Fibroblast of peridontal ligament (primary cell): ENCODE results near the gene BCAM.
A peak's percentile ranks its signal among the peaks of the same experiment; 100 is the strongest.
"Not testable (repeated sequence)": the region's sequence is repeated elsewhere in the genome, so short reads cannot be mapped to it uniquely, and the experiment has no call there.

ENCODE experiments used
- DNase-seq: peaks from one replicate; pipeline ENCODE4 v3.0.0-alpha.2; 2010; ENCODE audit errors: extremely low read depth

Gene BCAM

GRCh38 chr19:44808463-44809371, at the start of gene BCAM:
Gene BCAM, plus strand, starts transcription at chr19:44809103. Its CDS starts 22 bp downstream, at chr19:44809125.
- DNase-seq = peak; percentile 44

GRCh38 chr19:44762038-44762437, 46.9 kb upstream of the BCAM start:
- DNase-seq = no peak

DNA sequence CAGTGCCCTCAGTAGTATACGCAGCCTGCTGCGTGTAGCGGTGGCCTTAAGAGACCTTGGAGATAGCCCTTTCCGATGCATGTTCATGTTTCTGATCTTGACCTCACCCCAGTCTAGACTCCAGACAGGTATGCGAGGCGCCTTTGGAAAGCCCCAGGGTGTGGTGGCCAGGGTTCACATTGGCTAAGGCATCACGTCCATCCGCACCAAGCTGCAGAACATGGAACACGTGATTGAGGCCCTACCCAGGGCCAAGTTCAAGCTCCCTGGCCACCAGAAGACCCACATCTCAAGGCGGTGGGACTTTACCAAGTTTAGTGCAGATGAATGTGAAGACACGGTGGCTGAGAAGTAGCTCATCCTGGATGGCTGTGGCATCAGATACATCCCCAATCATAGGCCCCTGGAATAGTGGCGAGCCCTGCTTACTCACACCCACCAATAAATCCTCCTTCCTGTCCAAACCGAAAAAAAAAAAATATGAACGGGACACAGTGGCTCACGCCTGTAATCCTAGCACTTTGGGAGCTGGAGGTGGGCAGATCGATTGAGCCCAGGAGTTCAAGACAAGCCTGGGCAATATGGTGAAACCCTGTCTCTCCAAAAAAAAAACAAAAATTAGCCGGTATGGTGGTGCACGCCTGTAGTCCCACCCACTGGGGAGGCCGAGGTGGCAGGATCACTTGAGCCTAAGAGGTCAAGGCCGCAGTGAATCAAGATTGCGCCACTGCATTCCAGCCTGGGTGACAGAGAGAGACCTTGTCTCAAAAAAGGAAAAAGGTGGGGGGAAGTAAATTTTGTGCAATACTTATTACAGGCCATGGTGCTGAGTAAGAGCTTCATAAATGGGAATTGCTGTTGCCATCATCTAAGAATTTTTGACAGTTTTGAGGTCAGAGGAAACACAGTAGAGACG, 43.6 kb upstream of the BCAM start:
- DNase-seq = no peak

DNA sequence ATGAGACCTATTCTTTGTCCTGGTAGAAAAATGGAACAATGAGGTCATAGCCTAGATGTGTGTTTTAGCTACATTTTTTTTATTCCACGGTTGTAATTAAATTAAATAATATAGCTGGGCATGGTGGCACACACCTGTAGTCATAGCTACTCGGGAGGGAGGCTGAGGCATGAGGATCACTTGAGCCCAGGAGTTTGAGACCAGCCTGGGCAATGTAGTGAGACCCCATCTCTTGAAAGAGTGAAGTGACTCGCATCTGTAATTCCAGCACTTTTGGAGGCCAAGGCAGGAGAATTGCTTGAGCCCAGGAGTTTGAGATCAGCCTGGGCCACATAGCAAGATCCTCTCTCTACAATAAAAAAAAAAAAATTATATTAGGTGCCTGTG, 43.0 kb upstream of the BCAM start:
- DNase-seq = no peak

DNA sequence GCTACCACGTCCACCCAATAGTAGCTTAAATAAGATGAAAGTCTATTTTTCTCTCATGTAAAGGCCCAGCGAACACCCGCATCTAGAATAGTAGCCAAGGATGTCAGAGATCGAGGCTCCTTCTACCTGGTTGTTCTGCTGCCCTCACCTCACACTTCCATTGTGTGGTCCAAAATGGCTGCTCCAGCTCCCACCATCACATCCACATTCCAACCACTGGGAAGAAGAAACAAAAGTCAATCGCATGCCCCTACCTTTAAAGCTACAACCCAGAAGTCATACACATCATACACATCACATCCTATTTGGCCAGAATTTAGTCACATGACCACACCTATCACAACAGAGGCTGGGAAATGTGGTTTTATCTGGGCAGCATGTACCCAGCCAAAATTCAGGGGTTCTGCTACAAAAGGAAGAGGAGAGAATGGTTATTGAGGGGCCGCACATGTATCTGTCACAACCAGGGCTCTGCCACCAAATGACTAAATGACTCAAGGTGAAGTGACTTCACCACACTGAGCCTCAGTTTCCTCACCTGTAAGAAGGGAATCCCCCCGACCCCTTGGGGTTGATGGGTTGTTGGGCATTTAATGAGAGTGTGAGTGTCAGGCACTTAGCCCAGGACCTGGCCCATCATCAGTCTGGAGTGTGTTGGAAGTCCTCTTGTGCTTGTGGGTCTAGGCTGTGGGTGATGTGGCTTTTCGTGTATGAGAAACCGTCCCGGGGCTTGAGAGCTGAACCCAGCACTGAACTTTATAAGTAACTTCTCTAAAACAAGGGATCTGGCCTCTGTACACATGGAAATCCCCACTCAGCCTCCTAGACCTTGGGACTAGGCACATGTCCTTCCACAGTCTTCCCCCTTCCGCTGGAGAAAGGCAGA, 41.4 kb upstream of the BCAM start:
- no peak for DNase-seq

DNA sequence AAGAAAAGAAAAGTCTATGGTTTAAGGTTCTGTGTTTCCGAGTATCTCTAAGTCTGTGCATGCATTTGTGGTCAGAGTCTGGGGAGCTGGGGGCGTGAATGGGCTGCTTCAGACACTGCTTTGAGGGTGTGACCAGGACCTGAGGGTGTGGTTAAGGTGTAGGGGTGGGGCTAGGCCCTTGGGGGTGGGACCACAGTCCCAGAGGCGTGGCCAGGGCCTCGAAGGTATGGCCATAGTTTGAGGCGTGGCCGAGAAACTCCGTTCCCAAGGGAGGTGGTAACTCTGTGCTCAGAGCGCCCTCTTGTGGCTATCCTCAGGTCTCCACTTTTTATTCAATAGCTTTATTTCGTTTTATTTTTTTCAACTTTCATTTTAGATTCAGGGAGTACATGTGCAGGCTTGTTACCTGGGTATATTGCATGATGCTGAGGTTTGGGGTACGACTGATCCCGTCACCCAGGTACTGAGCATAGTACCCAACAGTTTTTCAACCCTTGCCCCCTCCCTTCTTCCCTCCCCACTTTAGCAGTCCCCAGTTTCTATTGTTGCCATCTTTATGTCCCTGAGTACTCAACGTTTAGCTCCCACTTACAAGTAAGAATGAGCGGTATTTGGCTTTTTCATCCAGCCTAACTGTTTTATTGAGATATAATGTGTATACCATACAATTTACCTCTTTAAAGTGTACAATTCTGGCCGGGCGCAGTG, 38.2 kb upstream of the BCAM start:
- DNase-seq = peak; percentile 93

- not testable (repeated sequence) for DNase-seq
Measured at GRCh38 chr19:44772144-44772543, 36.8 kb upstream of the BCAM start.

- no peak for DNase-seq
Measured at GRCh38 chr19:44772959-44773358, 35.9 kb upstream of the BCAM start.

DNA sequence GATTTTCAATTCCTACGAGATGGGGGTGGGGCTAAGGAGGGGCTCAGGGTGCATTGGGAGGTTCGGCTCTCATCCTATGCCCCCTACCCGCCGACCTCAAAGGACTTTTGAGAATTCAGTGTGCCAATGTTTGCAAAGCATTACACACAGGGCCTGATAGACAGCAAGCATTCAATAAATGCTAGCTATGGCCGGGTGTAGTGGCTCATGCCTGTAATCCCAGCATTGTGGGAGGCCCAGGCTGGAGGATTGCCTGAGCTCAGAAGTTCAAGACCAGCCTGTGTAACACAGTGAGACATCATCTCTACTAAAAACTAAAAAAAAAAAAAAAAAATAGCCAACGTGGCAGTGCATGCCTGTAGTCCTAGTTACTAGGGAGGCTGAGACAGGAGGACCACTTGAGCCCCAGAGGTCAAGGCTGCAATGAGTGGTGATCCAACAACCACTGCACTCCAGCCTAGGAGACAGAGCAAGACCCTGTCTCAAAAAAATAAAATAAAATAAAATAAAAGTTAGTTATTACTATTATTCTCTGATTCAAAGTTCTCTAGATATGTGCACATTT, 33.1 kb upstream of the BCAM start:
- no peak for DNase-seq

DNA sequence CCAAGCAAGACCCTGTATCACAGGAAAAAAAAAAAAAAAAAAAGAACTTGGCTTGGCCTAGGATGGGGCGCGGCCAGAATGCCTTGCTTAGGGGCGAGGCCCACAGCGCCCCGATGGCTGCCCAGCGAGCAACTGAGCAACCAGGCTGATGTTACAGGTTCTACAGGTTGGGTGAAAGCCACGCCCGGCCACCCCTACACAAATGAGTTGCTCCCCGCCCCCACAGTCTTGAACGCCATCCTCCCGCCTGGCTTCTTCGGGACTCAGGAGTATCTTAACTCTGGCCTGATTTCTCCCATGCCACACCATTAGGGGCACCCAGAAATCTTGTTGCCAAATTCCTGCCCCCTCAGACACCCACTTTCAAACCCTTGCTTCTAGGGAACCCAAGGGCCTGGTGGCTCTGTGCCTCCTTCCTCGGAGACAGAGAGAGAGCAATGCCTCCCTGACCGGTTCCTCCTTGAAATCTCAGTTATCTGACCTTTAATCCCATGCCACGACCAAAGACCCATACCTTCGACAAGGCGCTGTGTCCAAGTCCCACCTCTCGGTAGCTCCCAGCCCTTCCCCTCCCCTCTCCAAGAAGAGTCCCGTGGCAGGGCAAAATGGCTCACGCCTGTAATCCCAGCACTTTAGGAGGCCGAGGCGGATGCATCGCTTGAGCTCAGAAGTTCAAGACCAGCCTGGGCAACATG, 32.4 kb upstream of the BCAM start:
- DNase-seq = no peak

DNA sequence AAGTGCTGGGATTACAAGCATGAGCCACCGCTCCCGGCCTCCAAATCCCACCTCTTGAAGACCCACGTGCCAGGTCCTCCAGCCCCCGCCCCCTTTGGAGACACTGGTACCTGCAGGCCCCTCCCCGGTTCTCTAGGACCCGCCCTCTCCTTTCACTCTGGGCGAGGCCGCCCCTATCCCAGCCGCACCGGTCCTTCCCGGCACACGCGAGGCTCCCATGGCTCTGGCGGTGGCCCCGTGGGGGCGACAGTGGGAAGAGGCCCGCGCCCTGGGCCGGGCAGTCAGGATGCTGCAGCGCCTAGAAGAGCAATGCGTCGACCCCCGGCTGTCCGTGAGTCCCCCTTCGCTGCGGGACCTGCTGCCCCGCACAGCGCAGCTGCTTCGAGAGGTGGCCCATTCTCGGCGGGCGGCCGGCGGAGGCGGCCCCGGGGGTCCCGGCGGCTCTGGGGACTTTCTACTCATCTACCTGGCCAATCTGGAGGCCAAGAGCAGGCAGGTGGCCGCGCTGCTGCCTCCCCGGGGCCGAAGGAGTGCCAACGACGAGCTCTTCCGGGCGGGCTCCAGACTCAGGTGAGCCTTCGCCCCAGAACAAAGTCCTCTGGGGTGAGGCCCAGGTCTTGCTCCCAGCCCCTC, 31.1 kb upstream of the BCAM start, which contains the start of gene CBLC:
Gene CBLC (plus strand): TSS at position 176 of the 633 bp plus-strand sequence. CDS start 42 bp downstream, at position 218.
- DNase-seq = no peak

GRCh38 chr19:44779150-44779549, 29.8 kb upstream of the BCAM start:
- DNase-seq = no peak

DNA sequence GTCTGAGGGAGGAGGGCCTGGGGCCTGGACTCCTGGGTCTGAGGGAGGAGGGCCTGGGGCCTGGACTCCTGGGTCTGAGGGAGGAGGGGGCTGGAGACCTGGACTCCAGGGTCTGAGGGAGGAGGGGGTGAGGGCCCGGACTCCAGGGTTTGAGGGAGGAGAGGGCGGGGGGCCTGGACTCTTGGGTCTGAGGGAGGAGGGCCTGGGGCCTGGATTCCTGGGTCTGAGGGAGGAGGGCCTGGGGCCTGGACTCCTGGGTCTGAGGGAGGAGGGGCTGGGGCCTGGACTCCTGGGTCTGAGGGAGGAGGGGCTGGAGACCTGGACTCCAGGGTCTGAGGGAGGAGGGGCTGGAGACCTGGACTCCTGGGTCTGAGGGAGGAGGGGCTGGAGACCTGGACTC, 27.2 kb upstream of the BCAM start:
- not testable (repeated sequence) for DNase-seq

GRCh38 chr19:44782729-44783128, 26.2 kb upstream of the BCAM start:
- DNase-seq = no peak

GRCh38 chr19:44783545-44783944, 25.4 kb upstream of the BCAM start:
- DNase-seq = no peak

DNA sequence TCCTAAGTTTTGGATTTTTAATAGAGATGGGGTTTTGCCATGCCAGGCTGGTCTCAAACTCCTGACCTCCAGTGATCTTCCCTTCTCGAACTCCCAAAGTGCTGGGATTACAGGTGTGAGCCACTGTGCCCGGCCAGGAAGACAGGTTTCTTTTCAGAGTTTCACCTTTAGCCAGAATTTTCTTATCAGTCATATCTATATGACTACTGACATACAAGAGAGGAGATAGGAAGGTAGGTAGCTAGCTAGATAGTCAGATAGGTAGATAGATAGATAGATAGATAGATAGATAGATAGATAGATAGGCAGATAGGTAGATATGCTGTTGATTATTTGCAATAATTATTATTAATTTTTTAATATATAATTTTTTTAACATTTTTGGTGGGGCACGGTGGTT, 23.6 kb upstream of the BCAM start:
- no peak for DNase-seq

- no peak for DNase-seq
Measured at GRCh38 chr19:44785993-44786392, 22.9 kb upstream of the BCAM start.

- no peak for DNase-seq
Measured at GRCh38 chr19:44788971-44789370, 19.9 kb upstream of the BCAM start.

GRCh38 chr19:44789943-44790483, 18.9 kb upstream of the BCAM start:
- DNase-seq = no peak
